Fibroblast of mammary gland (primary cell): Measurements from ENCODE around the gene NKX6-2.
"Not testable (repeated sequence)": the region's sequence is repeated elsewhere in the genome, so short reads cannot be mapped to it uniquely, and the experiment has no call there.

ENCODE experiments used
- DNase-seq: peaks from one replicate; pipeline ENCODE4 v3.0.0-alpha.2; 2010; ENCODE audit warnings: low read depth
- H3K4me3 ChIP-seq: 2 replicates; pipeline ENCODE4 v1.5.1; 2011; ENCODE audit warnings: low read depth, mild to moderate bottlenecking, low read length, moderate library complexity; ENCODE audit not compliant: control insufficient read depth
- CTCF ChIP-seq: conservative IDR thresholded peaks from 2 replicates; pipeline ENCODE4 v1.5.1; 2011; ENCODE audit warnings: low read depth, low read length, inconsistent platforms; ENCODE audit not compliant: control insufficient read depth, insufficient read depth

Gene NKX6-2

GRCh38 chr10:132779549-132780294 is 6.2 kb downstream of the NKX6-2 start:
- TF ChIP-seq CTCF: no peak
- DNase-seq: no peak
- no peak overlapping the region for H3K4me3 ChIP-seq

DNA sequence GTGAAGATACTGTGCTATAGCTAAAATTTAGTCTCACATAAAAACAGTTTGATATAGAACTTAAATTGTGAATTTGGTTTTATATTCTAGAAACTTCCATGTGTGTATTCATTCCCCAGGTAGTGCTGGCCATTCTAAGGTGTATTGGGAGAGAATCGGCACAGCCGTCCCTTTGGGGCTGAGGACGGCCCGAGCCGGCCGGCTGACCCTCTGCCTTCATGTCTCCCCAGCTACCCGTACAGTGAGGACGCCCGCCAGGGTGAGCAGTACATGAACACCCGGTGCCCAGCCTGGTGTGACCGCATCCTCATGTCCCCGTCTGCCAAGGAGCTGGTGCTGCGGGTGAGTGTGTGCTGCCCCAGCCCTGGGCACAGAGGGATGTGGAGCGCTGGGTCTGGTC is 8.5 kb downstream of the NKX6-2 start:
- no peak overlapping the region for H3K4me3 ChIP-seq
- no peak for DNase-seq
- no peak for TF ChIP-seq CTCF

- H3K4me3 ChIP-seq: no peak overlapping the region
- no peak for DNase-seq
- TF ChIP-seq CTCF: no peak
These were observed 9.1 kb downstream of the NKX6-2 start for GRCh38 chr10:132776821-132777220.

DNA sequence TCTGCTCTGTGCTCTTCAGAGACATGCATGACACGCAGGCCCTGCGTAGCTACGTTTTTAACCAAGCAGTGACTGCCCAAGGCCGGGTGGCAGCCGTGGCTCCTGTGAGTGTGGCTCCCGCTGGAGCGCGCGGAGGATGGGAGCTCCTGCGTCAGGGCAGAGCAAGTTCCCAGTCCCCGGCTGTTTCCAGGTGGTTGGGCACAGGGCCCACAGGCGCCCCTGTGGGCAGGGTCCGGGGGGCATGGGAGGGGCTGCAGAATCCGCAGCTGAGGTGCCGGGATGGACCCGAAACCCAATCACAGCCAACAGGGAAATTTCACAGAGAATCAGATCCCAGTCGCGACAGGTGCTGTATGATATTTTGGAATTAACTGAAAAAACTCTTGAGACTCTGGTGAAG is 9.8 kb downstream of the NKX6-2 start:
- TF ChIP-seq CTCF: no peak
- no peak for DNase-seq
- no peak overlapping the region for H3K4me3 ChIP-seq

- no peak overlapping the region for H3K4me3 ChIP-seq
- no peak for TF ChIP-seq CTCF
- no peak for DNase-seq
These were observed 10.8 kb downstream of the NKX6-2 start for GRCh38 chr10:132774902-132775863.

- DNase-seq: no peak
- no peak for TF ChIP-seq CTCF
- H3K4me3 ChIP-seq: no peak overlapping the region
These were observed 11.6 kb downstream of the NKX6-2 start for GRCh38 chr10:132774181-132774901.

- not testable (repeated sequence) for DNase-seq, H3K4me3 ChIP-seq
These were observed 13.1 kb downstream of the NKX6-2 start for GRCh38 chr10:132772816-132773215.
